Naive B cell (primary cell): ENCODE data around the gene ORAI1. TPM values are rescaled to one million over a fixed set of nuclear protein-coding genes. Genes with fewer than 3 reads are reported as not detected.
A peak's percentile ranks its signal among the peaks of the same experiment; 100 is the strongest.
"Not testable (repeated sequence)": the region's sequence is repeated elsewhere in the genome, so short reads cannot be mapped to it uniquely, and the experiment has no call there.

Source experiments
- ATAC-seq, 2 donors: fragments of 150-1000 bp; cut with Tn5 transposase; 2 replicates each; pipeline ENCODE4 v1.10.0; 2021; ENCODE audit warnings: low read depth in 2 of 2, mild to moderate bottlenecking in 2 of 2, moderate library complexity in 2 of 2
- DNase-seq: peaks from one replicate; pipeline ENCODE4 v3.0.0; 2022
- H3K27ac Mint-ChIP-seq, 6 donors: one replicate each; pipeline ENCODE4 v1.8.0; 2020 to 2022; ENCODE audit warnings: mild to moderate bottlenecking in 6 of 6, mixed read lengths in 6 of 6, moderate library complexity in 5 of 6, inconsistent platforms in 2 of 6
- H3K27me3 Mint-ChIP-seq, 3 donors: one replicate each; pipeline ENCODE4 v1.8.0; 2021 to 2022; ENCODE audit warnings: mixed read lengths in 3 of 3, mild to moderate bottlenecking in 1 of 3
- H3K36me3 Mint-ChIP-seq, 2 donors: one replicate each; pipeline ENCODE4 v1.8.0; 2020 to 2022; ENCODE audit warnings: mixed read lengths in 2 of 2, inconsistent platforms in 1 of 2, mild to moderate bottlenecking in 1 of 2
- H3K4me1 Mint-ChIP-seq, 3 donors: one replicate each; pipeline ENCODE4 v1.8.0; 2020 to 2022; ENCODE audit warnings: mixed read lengths in 3 of 3, inconsistent platforms in 1 of 3, mild to moderate bottlenecking in 1 of 3, moderate library complexity in 1 of 3
- H3K4me3 Mint-ChIP-seq, 8 donors: one replicate each; pipeline ENCODE4 v1.8.0; 2020 to 2022; ENCODE audit warnings: mild to moderate bottlenecking in 8 of 8, mixed read lengths in 8 of 8, moderate library complexity in 8 of 8, inconsistent platforms in 2 of 8
- H3K9me3 Mint-ChIP-seq, 7 donors: one replicate each; pipeline ENCODE4 v1.8.0; 2020 to 2022; ENCODE audit warnings: mixed read lengths in 7 of 7, mild to moderate bottlenecking in 5 of 7, inconsistent platforms in 2 of 7, moderate library complexity in 1 of 7
- polyA plus RNA-seq, 6 donors: library from polyadenylated mRNA; unstranded; fragments of 300-500 nt; fragmentation: Illumina TruSeq; gene quantifications; one replicate each; pipeline ENCODE4 v1.2.3, GENCODE V29; 2021; ENCODE audit warnings: low read depth in 6 of 6

The ORAI1 gene
- 100 to 1,000 TPM; 130 to 190 (median 161) TPM for polyA plus RNA-seq

- peak; percentile 97 for DNase-seq
- H3K27me3 Mint-ChIP-seq: no peaks in the 10 kb centered on the region
Measured at GRCh38 chr12:121626087-121626852, at the start of gene ORAI1. ORAI1 (plus strand) TSS chr12:121626530.

GRCh38 chr12:121576851-121577391, 49.4 kb upstream of the ORAI1 start:
- H3K4me1 Mint-ChIP-seq: peaks cover 25 to 43% (median 38%) of the 10 kb centered on the region in 3 donors
- H3K27ac Mint-ChIP-seq: peak overlapping the region in 2 of 6 donors; percentile 19 to 24
- H3K27me3 Mint-ChIP-seq: no peaks in the 10 kb centered on the region
- no peak for DNase-seq
- peak overlapping the region in 7 of 8 donors; percentile 36 to 76 (median 57) for H3K4me3 Mint-ChIP-seq
- no peak for ATAC-seq
- no peaks in the 10 kb centered on the region for H3K9me3 Mint-ChIP-seq
- H3K36me3 Mint-ChIP-seq: peaks cover 8 to 11% of the 10 kb centered on the region in 2 donors

More at GRCh38 chr12:121626087-121626852, at the start of gene ORAI1:
- peak within 1 kb of the TSS; percentile 94 to 99 (median 98) for H3K27ac Mint-ChIP-seq
- peak within 1 kb of the TSS; percentile 92 to 100 (median 97) for H3K4me3 Mint-ChIP-seq
- peak; percentile 69 to 72 for ATAC-seq
- no peaks in the 10 kb centered on the region for H3K9me3 Mint-ChIP-seq
- peaks cover 32 to 58% (median 53%) of the 10 kb centered on the region in 3 donors for H3K4me1 Mint-ChIP-seq
- peaks cover 0 to 4% of the 10 kb centered on the region in 2 donors for H3K36me3 Mint-ChIP-seq

GRCh38 chr12:121577443-121578180, 48.7 kb upstream of the ORAI1 start:
- H3K27ac Mint-ChIP-seq: peak overlapping the region in 4 of 6 donors; percentile 22 to 82 (median 70)
- H3K27me3 Mint-ChIP-seq: no peaks in the 10 kb centered on the region
- peaks cover under 1 to 11% of the 10 kb centered on the region in 2 donors for H3K36me3 Mint-ChIP-seq
- H3K9me3 Mint-ChIP-seq: no peaks in the 10 kb centered on the region
- DNase-seq (no peak), ATAC-seq (no peak)
- H3K4me1 Mint-ChIP-seq: peaks cover 29 to 50% (median 43%) of the 10 kb centered on the region in 3 donors
- peak overlapping the region in 7 of 8 donors; percentile 56 to 90 (median 71) for H3K4me3 Mint-ChIP-seq

GRCh38 chr12:121578230-121579189, 47.8 kb upstream of the ORAI1 start:
- peaks cover 31 to 55% (median 47%) of the 10 kb centered on the region in 3 donors for H3K4me1 Mint-ChIP-seq
- H3K9me3 Mint-ChIP-seq: no peaks in the 10 kb centered on the region
- no peaks in the 10 kb centered on the region for H3K27me3 Mint-ChIP-seq
- H3K4me3 Mint-ChIP-seq: peak overlapping the region; percentile 83 to 98 (median 97)
- ATAC-seq: peak; percentile 23 to 28
- DNase-seq: peak; percentile 25
- H3K36me3 Mint-ChIP-seq: peaks cover 0 to 11% of the 10 kb centered on the region in 2 donors
- H3K27ac Mint-ChIP-seq: peak overlapping the region in 3 of 6 donors; percentile 85 to 97 (median 92)

GRCh38 chr12:121579190-121579791, 47.0 kb upstream of the ORAI1 start:
- Mint-ChIP-seq H3K27ac (peak overlapping the region in 5 of 6 donors; percentile 92 to 99 (median 96)), H3K4me3 (peak overlapping the region; percentile 90 to 98 (median 98)), H3K36me3 (peaks cover 0 to 6% of the 10 kb centered on the region in 2 donors), H3K4me1 (peaks cover 31 to 55% (median 44%) of the 10 kb centered on the region in 3 donors), H3K9me3 (no peaks in the 10 kb centered on the region), H3K27me3 (no peaks in the 10 kb centered on the region)
- ATAC-seq (peak; percentile 22 to 29), DNase-seq (peak; percentile 32)

GRCh38 chr12:121579981-121580868, 46.1 kb upstream of the ORAI1 start:
- Mint-ChIP-seq H3K27me3 (no peaks in the 10 kb centered on the region), H3K4me3 (peak overlapping the region; percentile 90 to 98 (median 98)), H3K4me1 (peaks cover 31 to 55% (median 44%) of the 10 kb centered on the region in 3 donors), H3K9me3 (no peaks in the 10 kb centered on the region), H3K27ac (peak overlapping the region; percentile 92 to 99 (median 96)), H3K36me3 (peaks cover 0 to 5% of the 10 kb centered on the region in 2 donors)
- DNase-seq: peak; percentile 64
- peak; percentile 57 to 65 for ATAC-seq

- H3K36me3 Mint-ChIP-seq: no peaks in the 10 kb centered on the region
- H3K27ac Mint-ChIP-seq: peak within 1 kb of the TSS; percentile 92 to 99 (median 96)
- H3K4me1 Mint-ChIP-seq: peaks cover 31 to 53% (median 49%) of the 10 kb centered on the region in 3 donors
- no peaks in the 10 kb centered on the region for H3K27me3 Mint-ChIP-seq
- ATAC-seq (peak; percentile 9 to 14), DNase-seq (peak; percentile 10)
- peak within 1 kb of the TSS; percentile 90 to 98 (median 98) for H3K4me3 Mint-ChIP-seq
- no peaks in the 10 kb centered on the region for H3K9me3 Mint-ChIP-seq
Measured at GRCh38 chr12:121580959-121581685, 45.2 kb upstream of the ORAI1 start, which contains the start of gene KDM2B. KDM2B (minus strand) TSS chr12:121581023; CDS start chr12:121580911, 112 bp downstream.

- Mint-ChIP-seq H3K4me3 (peak overlapping the region; percentile 90 to 98 (median 98)), H3K4me1 (peaks cover 31 to 52% (median 49%) of the 10 kb centered on the region in 3 donors), H3K9me3 (no peaks in the 10 kb centered on the region), H3K36me3 (no peaks in the 10 kb centered on the region), H3K27ac (peak overlapping the region; percentile 92 to 97 (median 94)), H3K27me3 (no peaks in the 10 kb centered on the region)
- peak; percentile 27 to 38 for ATAC-seq
- DNase-seq: peak; percentile 23
Measured at GRCh38 chr12:121581686-121582429, 44.5 kb upstream of the ORAI1 start.

GRCh38 chr12:121582583-121583333, 43.6 kb upstream of the ORAI1 start:
- Mint-ChIP-seq H3K27me3 (no peaks in the 10 kb centered on the region), H3K4me3 (peak overlapping the region in 7 of 8 donors; percentile 90 to 98 (median 97)), H3K36me3 (no peaks in the 10 kb centered on the region), H3K9me3 (no peaks in the 10 kb centered on the region), H3K4me1 (peaks cover 26 to 50% (median 41%) of the 10 kb centered on the region in 3 donors), H3K27ac (peak overlapping the region; percentile 21 to 92 (median 80))
- ATAC-seq: no peak
- DNase-seq: no peak

- not testable (repeated sequence) for DNase-seq, ATAC-seq, H3K9me3 Mint-ChIP-seq, H3K27me3 Mint-ChIP-seq, H3K36me3 Mint-ChIP-seq
- Mint-ChIP-seq H3K4me3 (peak overlapping the region in 2 of 8 donors; percentile 65 to 98), H3K27ac (peak overlapping the region in 4 of 6 donors; percentile 32 to 80 (median 56)), H3K4me1 (peaks cover 26 to 50% (median 41%) of the 10 kb centered on the region in 3 donors)
Measured at GRCh38 chr12:121583334-121583661, 43.0 kb upstream of the ORAI1 start.
